NT2/D1 (cell line): Measurements from ENCODE around the gene ADAMTSL1.

Experiments
- SUZ12 ChIP-seq: IDR thresholded peaks from 2 replicates; pipeline ENCODE4 v1.6.1; 2011; ENCODE audit not compliant: insufficient read length, insufficient read depth; ENCODE audit errors: extremely low read depth
- YY1 ChIP-seq: IDR thresholded peaks from 2 replicates; pipeline ENCODE4 v1.6.1; 2011; ENCODE audit not compliant: insufficient read length, insufficient read depth

DNA sequence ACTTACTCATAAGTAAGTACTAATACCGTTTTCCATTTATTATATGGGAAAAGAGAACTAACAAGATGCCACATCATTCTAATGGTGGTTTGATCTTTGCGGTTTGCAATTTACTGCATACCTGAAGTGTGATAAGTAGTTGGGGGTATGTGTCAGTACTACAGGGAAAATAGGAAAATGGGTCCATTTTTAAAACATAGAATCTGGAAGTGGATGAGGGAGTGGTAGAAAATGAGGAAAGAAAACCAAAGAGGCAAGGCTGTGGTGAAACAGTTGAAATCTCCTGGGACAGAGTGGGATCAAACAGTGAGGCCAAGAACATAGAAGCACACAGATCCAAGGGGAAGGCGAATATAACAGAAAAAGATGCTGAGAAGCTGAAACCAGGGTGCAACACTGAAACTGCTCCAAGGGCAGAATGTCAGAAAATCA, 6.7 kb downstream of the ADAMTSL1 start:
- no peak for TF ChIP-seq YY1
- TF ChIP-seq SUZ12 = no peak
